GM10847 (cell line): ENCODE results near the gene RTN4R.

Experiments
- POLR2A ChIP-seq: IDR thresholded peaks from 2 replicates; pipeline ENCODE4 v1.6.1; 2011; ENCODE audit not compliant: insufficient read length; ENCODE audit errors: extremely low read depth

The RTN4R gene

GRCh38 chr22:20257212-20258020 is 10.7 kb downstream of the RTN4R start:
- TF ChIP-seq POLR2A = no peak

- TF ChIP-seq POLR2A = no peak
Observed at GRCh38 chr22:20256551-20257211, 11.4 kb downstream of the RTN4R start.

- TF ChIP-seq POLR2A = no peak
Observed at GRCh38 chr22:20256027-20256426, 12.1 kb downstream of the RTN4R start.

- no peak for TF ChIP-seq POLR2A
Observed at GRCh38 chr22:20254975-20255946, 12.9 kb downstream of the RTN4R start.

- no peak for TF ChIP-seq POLR2A
Observed at GRCh38 chr22:20253161-20253560, 15.0 kb downstream of the RTN4R start.

GRCh38 chr22:20251981-20252380 is 16.1 kb downstream of the RTN4R start:
- TF ChIP-seq POLR2A = no peak

- TF ChIP-seq POLR2A = no peak
Observed at GRCh38 chr22:20251491-20251890, 16.6 kb downstream of the RTN4R start.

- no peak for TF ChIP-seq POLR2A
Observed at GRCh38 chr22:20249797-20250354, 18.2 kb downstream of the RTN4R start.

- TF ChIP-seq POLR2A = no peak
Observed at GRCh38 chr22:20248461-20248978, 19.6 kb downstream of the RTN4R start.

- TF ChIP-seq POLR2A = no peak
Observed at GRCh38 chr22:20247608-20248171, 20.4 kb downstream of the RTN4R start.

- no peak for TF ChIP-seq POLR2A
Observed at GRCh38 chr22:20247010-20247505, 21.1 kb downstream of the RTN4R start.

- no peak for TF ChIP-seq POLR2A
Observed at GRCh38 chr22:20246368-20247009, 21.6 kb downstream of the RTN4R start.

GRCh38 chr22:20245577-20246367 is 22.3 kb downstream of the RTN4R start:
- no peak for TF ChIP-seq POLR2A
